HG03558 (cell line): Measurements from ENCODE around the gene LAMA2.
"Not testable (repeated sequence)": the region's sequence is repeated elsewhere in the genome, so short reads cannot be mapped to it uniquely, and the experiment has no call there.

ENCODE experiments used
- ATAC-seq: cut with Tn5 transposase; IDR thresholded peaks from one replicate; pipeline ENCODE4 v1.9.1; 2021; ENCODE audit warnings: moderate number of reproducible peaks; ENCODE audit not compliant: unreplicated experiment; ENCODE audit errors: extremely low read depth

Gene LAMA2

DNA sequence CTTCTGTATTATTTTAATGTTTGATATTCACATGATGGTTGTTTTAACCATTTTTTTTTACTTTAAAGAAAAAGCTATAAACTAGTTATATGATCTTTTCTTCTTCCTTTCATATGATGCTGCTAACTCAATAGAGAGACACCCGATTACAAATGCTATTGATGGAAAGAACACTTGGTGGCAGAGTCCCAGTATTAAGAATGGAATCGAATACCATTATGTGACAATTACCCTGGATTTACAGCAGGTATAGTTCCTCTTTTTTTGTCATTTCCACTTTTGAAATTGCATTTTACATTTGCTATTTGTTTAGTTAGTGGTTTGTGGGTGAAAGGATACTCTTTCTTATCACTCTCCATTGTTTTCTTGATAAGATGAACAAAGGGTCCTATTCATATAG lies 176.7 kb downstream of the LAMA2 start:
- no peak for ATAC-seq

DNA sequence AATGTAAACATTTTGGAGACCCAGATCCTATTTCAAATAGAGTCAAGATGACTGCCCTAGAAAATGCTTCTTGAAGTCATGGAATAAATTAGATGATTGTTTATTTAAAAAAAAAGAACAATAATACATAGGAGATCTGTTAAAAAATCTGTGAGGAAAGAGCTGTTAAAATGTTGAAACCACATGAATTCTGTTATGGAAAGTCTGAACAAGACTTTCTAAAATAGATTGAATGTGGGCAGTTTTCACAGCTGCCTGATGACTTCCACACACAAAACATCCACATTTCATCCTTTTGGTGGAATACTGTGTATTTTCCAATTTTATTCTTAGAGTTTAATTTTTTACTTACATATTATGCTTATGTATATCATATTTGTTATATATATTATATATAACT lies 186.1 kb downstream of the LAMA2 start:
- ATAC-seq, result no peak

DNA sequence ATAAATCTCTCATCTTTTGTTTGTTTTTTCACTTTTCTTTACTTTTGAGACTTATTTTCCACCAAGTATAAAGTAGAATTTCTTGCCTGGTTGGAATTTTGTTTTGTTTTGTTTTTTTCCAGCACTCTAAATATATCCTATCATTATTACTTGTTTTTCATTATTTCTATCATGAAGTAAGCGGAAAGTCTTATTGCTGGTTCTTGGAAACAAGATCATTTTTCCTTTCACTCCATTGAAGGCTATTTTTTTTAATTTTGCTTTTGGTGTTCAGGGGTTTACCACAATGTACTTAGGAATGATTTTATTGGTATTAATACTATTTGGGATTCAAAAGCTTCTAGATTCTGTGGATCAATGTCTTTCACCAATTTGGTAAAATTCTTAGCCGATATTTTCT lies 190.1 kb downstream of the LAMA2 start:
- no peak for ATAC-seq

DNA sequence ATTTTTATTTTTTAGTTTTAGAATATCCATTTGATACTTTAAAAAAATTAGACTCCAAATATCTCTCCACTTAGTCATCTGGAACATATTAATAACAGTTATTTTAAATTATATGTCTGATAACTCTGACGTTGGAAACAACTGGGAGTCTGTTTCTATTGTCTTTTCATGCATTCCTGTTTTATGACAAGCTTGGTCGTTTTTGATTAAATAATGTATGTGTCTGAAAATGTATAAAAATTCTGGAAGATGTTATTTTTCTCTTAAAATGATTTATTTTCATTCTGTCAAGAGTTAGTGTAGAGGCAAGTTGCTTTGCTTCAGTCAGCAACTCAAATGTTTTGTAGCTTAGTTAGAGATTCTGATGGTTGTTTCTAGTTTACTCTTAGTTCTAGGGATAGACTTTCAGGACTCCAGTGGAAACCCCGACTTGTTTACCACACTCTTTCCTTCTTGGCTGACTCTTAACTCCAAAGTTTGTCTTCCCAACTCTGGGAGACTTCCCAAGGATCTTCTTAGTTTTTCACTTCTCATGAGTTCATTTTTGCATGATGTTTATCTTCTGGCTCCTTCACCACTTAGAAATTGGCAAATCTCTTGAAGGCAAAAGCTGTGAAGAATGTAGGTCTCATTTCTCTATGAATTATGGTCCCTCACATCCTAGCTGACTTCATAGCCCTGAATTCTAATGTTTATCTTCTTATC lies 190.9 kb downstream of the LAMA2 start:
- no peak for ATAC-seq

DNA sequence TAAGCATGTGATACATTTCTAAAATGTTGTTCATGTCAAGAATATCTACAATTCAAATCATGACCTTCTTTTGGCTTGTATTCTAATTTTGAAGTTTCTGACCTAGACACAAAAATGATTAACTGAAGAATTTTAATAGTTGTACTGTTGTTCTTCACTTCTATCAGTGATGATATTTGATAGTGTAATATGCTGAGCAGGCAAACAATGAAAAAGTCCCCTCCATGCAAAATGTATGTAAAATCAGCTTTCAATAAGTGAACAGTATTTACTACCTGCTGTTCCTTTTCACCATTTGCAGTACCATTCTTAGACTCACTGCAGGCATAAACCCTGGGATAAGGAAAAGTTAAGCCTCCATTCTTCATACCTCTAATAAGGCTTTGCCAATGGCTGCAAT lies 201.5 kb downstream of the LAMA2 start:
- no peak for ATAC-seq

DNA sequence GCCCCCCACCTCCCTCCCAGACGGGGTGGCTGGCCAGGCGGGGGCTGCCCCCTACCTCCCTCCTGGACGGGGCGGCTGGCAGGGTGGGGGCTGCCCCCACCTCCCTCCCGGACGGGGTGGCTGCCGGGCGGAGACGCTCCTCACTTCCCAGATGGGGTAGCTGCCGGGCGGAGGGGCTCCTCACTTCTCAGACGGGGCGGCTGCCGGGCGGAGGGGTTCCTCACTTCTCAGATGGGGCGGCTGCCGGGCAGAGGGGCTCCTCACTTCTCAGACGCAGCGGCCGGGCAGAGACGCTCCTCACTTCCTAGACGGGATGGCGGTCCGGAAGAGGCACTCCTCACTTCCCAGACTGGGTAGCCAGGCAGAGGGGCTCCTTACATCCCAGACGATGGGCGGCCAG lies 205.5 kb downstream of the LAMA2 start:
- ATAC-seq, result not testable (repeated sequence)

DNA sequence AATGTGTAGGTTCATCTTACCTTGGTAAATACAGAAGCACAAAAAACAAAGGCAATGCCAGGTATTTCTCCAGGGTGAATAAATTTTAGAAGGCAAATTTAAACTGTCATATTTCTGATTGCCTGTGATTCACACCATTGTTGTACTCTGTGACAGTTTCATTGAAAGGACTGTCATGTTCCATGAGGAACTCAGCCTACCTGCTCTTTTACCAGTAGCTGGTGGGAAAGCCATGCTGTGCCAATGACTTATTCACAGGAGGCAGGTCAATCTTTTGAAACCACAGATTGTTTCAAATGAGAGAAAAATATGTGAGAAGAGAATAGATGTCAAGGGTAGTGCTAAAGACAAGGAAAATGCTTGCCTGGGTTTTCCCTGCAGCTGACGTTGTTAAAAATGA lies 206.4 kb downstream of the LAMA2 start:
- no peak for ATAC-seq

DNA sequence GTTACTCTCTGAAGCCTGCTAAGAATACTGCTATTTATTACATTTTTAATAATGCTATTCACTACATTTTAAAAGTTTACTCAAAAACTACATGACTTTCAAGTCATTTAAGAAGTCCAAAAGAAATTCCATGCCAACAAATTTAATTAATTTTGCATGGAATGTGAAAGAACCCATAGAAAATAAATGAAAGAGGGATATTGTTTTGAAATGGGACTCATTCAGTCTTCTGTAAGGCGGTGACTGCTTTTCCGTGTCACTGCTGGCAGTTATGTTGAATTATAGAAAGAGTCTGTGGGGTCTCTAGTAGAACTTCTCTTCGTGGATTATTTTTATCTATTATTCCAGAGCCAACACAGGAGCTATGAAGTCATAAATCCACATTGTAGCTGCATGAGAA lies 211.2 kb downstream of the LAMA2 start:
- no peak for ATAC-seq

DNA sequence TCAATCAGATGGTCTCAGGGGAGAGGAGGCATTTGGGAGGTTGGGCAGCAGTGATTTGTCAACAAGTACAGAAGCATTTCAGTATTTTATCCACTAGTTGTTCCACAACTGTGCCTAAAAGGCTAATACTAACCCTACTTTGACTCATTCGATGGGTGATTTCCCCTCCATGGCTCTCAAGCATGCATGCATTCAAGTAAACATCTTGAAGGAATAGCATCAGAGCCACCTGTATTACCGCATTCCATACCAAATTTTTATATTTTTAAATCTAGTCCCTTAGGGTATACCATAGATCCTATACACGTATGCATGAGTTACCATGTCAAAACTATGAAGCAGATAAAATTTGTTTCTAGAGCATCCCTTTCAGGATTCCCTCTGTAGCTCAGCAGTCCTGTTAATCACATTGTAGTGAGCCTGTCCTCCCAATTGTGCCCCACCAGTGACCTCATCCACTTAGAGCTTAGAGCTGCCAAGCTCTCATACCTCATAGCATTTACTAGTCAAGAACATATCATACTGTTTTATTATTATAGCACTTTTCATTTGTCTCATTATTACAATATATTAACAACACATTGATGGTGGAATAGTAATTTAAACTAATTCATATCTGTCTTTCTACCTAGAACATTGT lies 213.8 kb downstream of the LAMA2 start:
- no peak for ATAC-seq

DNA sequence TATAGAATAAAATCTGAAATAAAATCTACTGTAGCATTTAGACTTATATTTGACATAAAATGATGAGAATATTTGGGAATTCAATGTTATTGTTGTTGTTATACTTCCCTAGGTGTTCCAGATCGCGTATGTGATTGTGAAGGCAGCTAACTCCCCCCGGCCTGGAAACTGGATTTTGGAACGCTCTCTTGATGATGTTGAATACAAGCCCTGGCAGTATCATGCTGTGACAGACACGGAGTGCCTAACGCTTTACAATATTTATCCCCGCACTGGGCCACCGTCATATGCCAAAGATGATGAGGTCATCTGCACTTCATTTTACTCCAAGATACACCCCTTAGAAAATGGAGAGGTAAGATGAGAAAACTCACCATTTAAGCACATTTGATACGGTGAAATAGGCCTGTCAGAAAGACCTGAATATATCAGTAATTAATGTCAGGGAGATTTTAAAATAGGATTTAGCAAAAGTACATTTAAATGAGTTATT lies 215.2 kb downstream of the LAMA2 start:
- no peak for ATAC-seq

DNA sequence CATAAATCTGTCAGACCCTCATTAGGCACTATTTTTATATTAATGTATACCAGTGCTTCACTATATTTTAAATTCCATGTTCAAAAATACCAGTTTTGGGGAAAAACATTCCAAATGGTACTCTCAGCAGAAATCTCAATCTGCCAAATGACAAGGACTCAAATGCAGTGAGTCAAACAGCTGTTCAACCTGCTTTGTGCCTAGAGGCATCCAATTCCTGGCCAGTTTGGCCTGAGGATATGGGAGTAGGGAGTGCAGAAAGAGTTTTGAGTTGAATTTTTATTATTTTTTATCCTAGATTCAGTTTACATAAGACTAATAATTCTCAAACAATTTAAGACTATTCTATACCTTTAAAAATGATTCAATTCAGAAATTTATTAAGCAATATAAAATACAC lies 216.8 kb downstream of the LAMA2 start:
- ATAC-seq, result no peak

DNA sequence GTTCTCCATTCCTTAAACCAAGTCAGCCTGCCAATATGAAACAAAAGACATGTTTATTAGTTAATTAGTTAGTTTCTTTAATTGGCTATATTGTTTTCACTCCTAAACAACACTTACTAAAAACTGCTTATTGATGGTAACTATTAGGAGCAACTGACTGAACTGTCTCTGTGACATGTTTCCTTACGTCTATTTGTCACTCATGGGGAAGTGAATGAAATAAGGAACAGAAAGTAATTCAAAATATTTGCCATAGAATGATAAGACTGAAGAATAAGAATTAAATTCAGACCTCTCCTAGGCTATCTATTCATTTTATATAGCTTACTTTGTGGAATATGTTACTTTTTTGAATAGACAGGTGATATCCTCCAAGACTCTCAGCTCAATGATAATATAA lies 217.2 kb downstream of the LAMA2 start:
- ATAC-seq, result no peak

DNA sequence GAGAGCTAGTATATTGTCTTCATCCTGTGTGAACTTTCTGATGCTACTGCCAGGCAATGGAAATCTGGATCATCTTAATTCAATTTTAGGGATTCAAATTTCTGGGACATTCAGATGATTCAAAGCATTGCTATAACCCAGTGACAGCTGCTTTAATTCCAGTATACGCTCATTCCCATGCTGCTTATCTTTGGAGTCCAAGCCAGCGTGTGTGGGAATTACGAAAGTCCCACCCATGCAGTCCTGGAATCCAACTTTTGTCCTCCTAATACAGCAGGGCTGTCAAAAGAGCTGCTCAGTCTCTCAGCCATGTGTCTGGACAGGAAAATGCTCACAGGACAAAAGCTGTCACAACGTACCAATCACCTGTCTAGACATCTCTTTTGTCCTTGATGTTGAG lies 219.8 kb downstream of the LAMA2 start:
- ATAC-seq, result no peak

DNA sequence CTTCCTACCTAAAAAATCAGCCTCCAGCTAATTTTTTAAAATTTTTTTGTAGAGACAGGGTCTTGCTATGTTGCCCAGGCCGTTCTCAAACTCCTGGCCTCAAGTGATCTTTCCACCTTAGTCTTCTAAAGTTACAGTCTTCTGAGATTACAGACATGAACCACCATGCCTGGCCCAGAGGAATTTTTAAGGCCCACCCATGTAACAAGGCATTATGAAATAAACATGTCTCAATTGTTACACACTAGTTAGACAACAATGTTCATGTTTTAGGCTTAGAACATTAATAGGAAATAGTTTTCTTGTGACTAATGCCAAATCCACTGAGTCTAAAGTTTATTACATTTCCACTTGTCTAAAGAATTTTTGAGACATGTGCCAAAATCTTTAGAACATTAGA lies 221.2 kb downstream of the LAMA2 start:
- ATAC-seq, result no peak

DNA sequence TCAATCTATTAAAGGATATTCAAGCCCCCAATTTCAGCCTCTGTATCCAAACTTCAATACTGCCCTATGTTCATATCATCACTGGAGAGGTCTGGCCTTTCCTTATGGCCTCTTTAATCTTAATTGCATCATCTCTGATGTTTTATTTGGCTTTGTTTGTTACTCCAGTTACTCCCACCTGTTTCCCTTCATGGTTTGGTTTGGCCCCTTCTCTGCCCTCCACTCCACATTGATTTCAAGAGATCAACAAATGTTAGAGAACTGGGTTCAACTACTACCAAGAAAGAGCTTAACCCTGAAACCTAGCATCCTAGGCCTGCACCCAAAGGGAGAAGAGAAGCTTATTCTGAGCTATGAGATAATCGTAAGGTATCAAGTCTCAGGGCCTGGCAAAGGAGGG lies 221.6 kb downstream of the LAMA2 start:
- ATAC-seq, result no peak

DNA sequence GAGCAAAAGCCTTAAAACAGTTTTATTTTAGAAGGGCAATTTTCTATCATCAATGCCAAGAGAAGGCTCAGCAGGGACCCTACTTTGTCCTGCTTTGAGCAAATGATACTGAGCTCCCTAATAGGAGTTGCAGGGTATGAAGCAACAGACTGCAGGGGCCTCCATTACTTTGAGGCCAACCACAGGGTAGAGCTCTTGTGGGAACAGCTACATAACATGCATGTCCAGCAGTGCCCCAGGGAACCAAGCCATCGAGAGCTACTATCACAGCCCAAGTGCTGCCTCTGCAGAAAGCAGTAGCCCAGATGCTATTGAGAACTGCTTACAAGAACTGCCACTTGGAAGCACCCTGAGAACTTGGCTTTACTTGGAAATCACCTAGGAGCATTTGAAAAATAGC lies 222.1 kb downstream of the LAMA2 start:
- no peak for ATAC-seq

DNA sequence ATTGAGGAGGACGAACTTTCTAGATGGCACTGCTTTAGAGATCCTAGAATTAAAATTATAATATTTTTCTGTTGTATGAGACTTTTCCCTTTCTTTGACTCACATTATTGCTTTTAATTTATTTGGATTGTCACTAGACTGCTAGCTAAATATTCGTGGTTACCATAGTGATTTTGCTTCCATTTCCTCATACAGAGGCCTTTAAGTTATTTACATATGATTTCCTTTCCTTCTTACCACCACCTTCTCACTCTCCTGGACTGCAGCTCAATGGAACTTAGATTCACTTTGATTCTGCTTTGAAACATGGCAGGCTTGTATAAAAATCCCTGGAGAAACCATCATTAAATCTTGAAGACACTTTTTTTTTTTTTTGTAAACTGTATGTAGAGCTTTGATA lies 222.9 kb downstream of the LAMA2 start:
- no peak for ATAC-seq

DNA sequence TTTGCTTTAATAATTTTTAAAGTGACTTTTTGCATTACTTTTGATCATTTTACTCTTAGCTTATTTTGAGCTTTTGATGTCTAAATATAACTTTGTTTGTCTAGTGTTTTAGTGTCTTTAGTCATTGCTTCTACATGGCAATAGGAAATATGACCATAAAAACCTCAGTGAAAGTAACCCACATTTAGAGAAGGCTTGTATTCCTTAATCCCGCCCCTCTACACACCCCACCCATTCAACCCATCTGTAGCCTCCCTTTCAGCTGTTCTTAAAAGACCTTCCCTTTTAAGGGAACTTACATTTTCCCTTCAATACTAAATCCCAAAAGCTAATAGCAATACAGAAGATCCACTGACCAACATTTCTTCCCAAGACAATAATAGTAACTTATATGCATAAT lies 225.4 kb downstream of the LAMA2 start:
- ATAC-seq, result no peak

DNA sequence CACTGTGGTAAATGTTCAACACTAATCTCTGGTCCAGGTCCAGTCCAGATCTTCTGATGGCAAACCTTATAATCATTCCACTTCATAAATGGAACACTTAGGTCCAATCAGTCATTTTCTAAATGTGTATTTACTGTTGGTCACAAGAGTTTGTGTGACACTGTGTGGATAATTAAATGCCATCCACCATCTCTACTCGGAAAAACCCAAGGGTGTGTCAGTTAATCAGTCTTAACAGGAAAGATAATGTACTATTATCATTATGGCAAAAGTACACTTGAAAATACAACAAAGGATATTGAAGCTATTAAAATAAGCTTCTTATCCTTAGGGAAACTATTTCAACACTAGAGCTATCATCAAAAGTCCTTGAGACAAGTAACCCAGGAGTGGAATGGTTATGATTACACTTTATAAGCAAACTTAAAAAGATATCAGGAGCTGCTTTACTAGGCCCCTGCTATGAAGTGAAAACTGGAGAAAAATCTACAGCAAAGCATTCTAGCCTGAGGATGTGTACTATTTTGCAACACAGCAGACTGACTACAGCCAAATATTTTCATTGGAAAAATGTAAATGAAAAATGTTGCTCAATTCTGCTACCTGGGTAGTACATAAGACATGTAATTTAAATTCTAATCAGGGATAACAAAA lies 227.9 kb downstream of the LAMA2 start:
- no peak for ATAC-seq

DNA sequence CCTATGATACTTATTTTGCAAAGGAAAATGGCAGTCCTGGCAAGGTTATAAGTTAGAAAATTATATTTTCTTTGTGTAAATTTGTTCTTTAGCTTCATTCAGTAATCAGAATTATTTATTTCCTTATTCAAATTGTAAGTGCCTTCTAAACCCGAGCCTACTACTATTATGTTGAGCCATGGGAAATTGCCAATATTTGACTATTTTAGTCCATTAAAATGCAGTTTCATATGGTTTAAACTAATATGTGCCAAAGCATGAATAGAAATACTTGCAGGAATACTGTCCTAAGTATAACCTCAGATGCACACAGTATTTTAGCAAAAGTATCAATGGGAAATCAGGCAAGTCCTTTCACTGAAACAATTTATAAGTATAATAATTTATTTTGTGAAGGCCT lies 228.4 kb downstream of the LAMA2 start:
- no peak for ATAC-seq

DNA sequence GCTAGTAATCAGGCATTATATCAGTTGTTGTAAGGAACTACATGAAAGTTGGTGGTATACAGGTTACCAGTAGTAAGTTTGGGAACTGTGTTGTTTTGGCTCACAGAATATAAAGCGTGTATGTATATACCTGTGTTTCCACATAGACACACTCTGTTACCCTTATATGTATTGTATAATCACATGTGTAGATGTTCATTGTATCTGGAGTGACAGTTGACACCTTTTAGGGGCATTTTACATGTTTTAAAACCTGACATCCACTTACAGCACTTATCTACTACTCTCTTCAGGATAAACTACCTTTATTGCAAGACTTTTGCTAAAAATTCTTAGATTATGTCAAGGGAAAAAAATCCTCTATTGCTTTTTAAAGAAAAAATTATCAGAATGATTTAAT lies 228.9 kb downstream of the LAMA2 start:
- no peak for ATAC-seq

DNA sequence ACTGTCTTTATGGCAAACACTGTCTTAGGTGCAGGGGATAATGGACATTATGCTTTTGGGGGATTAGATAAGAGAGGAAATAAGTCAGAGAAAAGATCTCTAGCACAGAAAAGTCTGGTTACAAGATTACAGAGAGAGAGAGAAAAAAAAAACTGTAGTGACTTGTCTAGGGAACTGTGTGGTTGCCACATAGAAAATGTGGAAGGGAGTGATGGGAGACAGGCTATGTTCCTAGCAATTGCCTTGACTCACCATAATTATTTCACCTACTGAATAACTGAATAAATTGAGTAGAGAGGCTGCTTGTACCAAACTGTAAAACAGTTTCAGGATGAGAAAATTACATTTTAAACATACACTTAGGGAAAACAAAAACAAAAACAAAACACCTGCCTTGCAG lies 229.7 kb downstream of the LAMA2 start:
- no peak for ATAC-seq
